Panc1 (cell line): ENCODE results near the gene ANTXR2. TPM values are rescaled to one million over a fixed set of nuclear protein-coding genes. Genes with fewer than 3 reads are reported as not detected.

ENCODE experiments used
- ATAC-seq: fragments of 200-7000 bp; cut with Tn5 transposase; 2 replicates; pipeline ENCODE4 v1.9.1; 2020; ENCODE audit warnings: mild to moderate bottlenecking, moderate library complexity
- BruUV-seq: library from RNA; stranded (reverse); fragments of 400-500 nt; replicated peaks from 2 replicates; lab custom pipeline; 2021; lab: Mats Ljungman, UMichigan
- CTCF ChIA-PET: fragments of 300-600 bp; sonication (Branson Sonifier 250); formaldehyde crosslinking; loops from one replicate; lab custom pipeline; 2022; ENCODE audit warnings: antibody characterized with exemption; lab: Charles Lee
- POLR2A ChIA-PET: fragments of 300-600 bp; sonication (Branson Sonifier 250); formaldehyde crosslinking; loops from one replicate; lab custom pipeline; 2022; ENCODE audit warnings: antibody characterized with exemption; lab: Charles Lee
- DNase-seq: peaks from one replicate; pipeline ENCODE4 v3.0.0-alpha.2; 2010; ENCODE audit warnings: low read depth, low spot score
- H3K27ac ChIP-seq: 2 replicates; pipeline ENCODE4 v1.5.1; 2011; ENCODE audit warnings: mild to moderate bottlenecking, low read length, inconsistent platforms
- H3K27me3 ChIP-seq: fragments of 200-500 bp; sonication (Bioruptor generic); 2 replicates; pipeline ENCODE4 v1.6.0; 2014; ENCODE audit warnings: low read length, inconsistent platforms; ENCODE audit not compliant: control insufficient read depth, insufficient read depth
- H3K36me3 ChIP-seq: fragments of 200-500 bp; sonication (Bioruptor generic); 2 replicates; pipeline ENCODE4 v1.5.1; 2014; ENCODE audit warnings: inconsistent platforms, mild to moderate bottlenecking, low read length, moderate library complexity; ENCODE audit not compliant: control insufficient read depth, insufficient read depth
- H3K4me1 ChIP-seq: 2 replicates; pipeline ENCODE4 v1.5.1; 2011; ENCODE audit warnings: inconsistent platforms, mild to moderate bottlenecking, low read length, moderate library complexity; ENCODE audit not compliant: control insufficient read depth, insufficient read depth
- H3K4me3 ChIP-seq, 2 experiments: 2 replicates each; pipeline ENCODE4 v1.5.1; 2011 to 2012; ENCODE audit warnings: low read depth in 2 of 2, low read length in 2 of 2, mild to moderate bottlenecking in 2 of 2, inconsistent platforms in 1 of 2, moderate library complexity in 1 of 2
- H3K9me3 ChIP-seq: fragments of 200-500 bp; sonication (Bioruptor generic); 2 replicates; pipeline ENCODE4 v1.5.1; 2014; ENCODE audit warnings: low read depth, mild to moderate bottlenecking, inconsistent platforms, low read length, moderate library complexity; ENCODE audit not compliant: control insufficient read depth, insufficient read depth
- CTCF ChIP-seq: fragments of 450-650 bp; IDR thresholded peaks from 2 replicates; pipeline ENCODE4 v1.5.1; 2017; ENCODE audit warnings: mild to moderate bottlenecking
- POLR2AphosphoS5 ChIP-seq: IDR thresholded peaks from 2 replicates; pipeline ENCODE4 v1.6.1; 2012; ENCODE audit warnings: mild to moderate bottlenecking, low read depth, low read length, moderate library complexity
- REST ChIP-seq, 2 experiments: IDR thresholded peaks; 2 replicates each; pipeline ENCODE4 v1.6.1; 2011 to 2012; ENCODE audit warnings: low read depth in 2 of 2, control low read depth in 1 of 2, low read length in 1 of 2, mild to moderate bottlenecking in 1 of 2, moderate library complexity in 1 of 2; ENCODE audit not compliant: insufficient read depth in 1 of 2
- SIN3A ChIP-seq: IDR thresholded peaks from 2 replicates; pipeline ENCODE4 v1.6.1; 2012; ENCODE audit warnings: low read depth, mild to moderate bottlenecking, low read length, moderate library complexity, borderline replicate concordance; ENCODE audit not compliant: insufficient read depth
- TCF7L2 ChIP-seq: IDR thresholded peaks from 2 replicates; pipeline ENCODE4 v1.6.1; 2011; ENCODE audit warnings: mild to moderate bottlenecking, low read depth, low read length, inconsistent platforms
- in situ Hi-C: cut with HindIII; loops from 2 replicates; pipeline ENCODE4 v1.10.0; 2016; ENCODE audit warnings: low sequenced_read_pairs, low pct_unique_long_range_greater_than_20kb
- intact Hi-C: fragments of 100-400 bp; cut with micrococcal nuclease; formaldehyde crosslinking; loops from one replicate; pipeline ENCODE4 v1.10.0; 2022; ENCODE audit not compliant: unreplicated experiment
- total RNA-seq: library from RNA; stranded (reverse); gene quantifications from one replicate; pipeline ENCODE4 v1.2.1, GENCODE V29; 2021; ENCODE audit not compliant: unreplicated experiment

ANTXR2 gene
- total RNA-seq, 1 experiment from 2014 or later, result 27.8 TPM

- H3K4me1 ChIP-seq, result no peaks in the 10 kb centered on the region
- intact Hi-C loops, result no loop called here
- H3K27ac ChIP-seq, result no peak overlapping the region
- H3K27me3 ChIP-seq, result no peaks in the 10 kb centered on the region
- H3K36me3 ChIP-seq, result peaks cover 17% of the 10 kb centered on the region
- no TSS peak for BruUV-seq
- TF ChIP-seq CTCF (no peak), REST (IDR thresholded peaks at IDR 0.05; ENCODE audit: insufficient read depth in 1 of 2, low read depth in 2 of 2, low read length in 1 of 2) (no peak), SIN3A (no peak), POLR2AphosphoS5 (no peak), TCF7L2 (no peak)
- ChIA-PET CTCF (no interaction called here), POLR2A (no interaction called here)
- no peaks in the 10 kb centered on the region for H3K9me3 ChIP-seq
- no peak for DNase-seq
- ATAC-seq, result no peak
- in situ Hi-C loops, result no loop called here
- H3K4me3 ChIP-seq, result no peak overlapping the region
Measured at GRCh38 chr4:80058740-80059139, 14.3 kb downstream of the ANTXR2 start.

- Histone ChIP-seq H3K36me3 (peaks cover 26% of the 10 kb centered on the region), H3K4me3 (no peak overlapping the region), H3K27me3 (no peaks in the 10 kb centered on the region), H3K27ac (no peak overlapping the region), H3K9me3 (no peaks in the 10 kb centered on the region), H3K4me1 (no peaks in the 10 kb centered on the region)
- no TSS peak for BruUV-seq
- in situ Hi-C loops, result no loop called here
- intact Hi-C loops, result no loop called here
- ChIA-PET CTCF (no interaction called here), POLR2A (no interaction called here)
- no peak for TF ChIP-seq REST (IDR thresholded peaks at IDR 0.05; ENCODE audit: insufficient read depth in 1 of 2, low read depth in 2 of 2, low read length in 1 of 2)
- no peak for TF ChIP-seq POLR2AphosphoS5
- DNase-seq, result no peak
- no peak for ATAC-seq
Measured at GRCh38 chr4:80054375-80054774, 18.7 kb downstream of the ANTXR2 start.
